DMS53 treated with DMSO at 0.1 percent for 48 hours (cell line): ENCODE data around the gene KLK5.
"Not testable (repeated sequence)": the region's sequence is repeated elsewhere in the genome, so short reads cannot be mapped to it uniquely, and the experiment has no call there.

Source experiments
- DNase-seq: peaks from one replicate; lab custom pipeline; 2025; ENCODE audit not compliant: unreplicated experiment; lab: John Stamatoyannopoulos, UW

The KLK5 gene, protein sequence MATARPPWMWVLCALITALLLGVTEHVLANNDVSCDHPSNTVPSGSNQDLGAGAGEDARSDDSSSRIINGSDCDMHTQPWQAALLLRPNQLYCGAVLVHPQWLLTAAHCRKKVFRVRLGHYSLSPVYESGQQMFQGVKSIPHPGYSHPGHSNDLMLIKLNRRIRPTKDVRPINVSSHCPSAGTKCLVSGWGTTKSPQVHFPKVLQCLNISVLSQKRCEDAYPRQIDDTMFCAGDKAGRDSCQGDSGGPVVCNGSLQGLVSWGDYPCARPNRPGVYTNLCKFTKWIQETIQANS

DNA sequence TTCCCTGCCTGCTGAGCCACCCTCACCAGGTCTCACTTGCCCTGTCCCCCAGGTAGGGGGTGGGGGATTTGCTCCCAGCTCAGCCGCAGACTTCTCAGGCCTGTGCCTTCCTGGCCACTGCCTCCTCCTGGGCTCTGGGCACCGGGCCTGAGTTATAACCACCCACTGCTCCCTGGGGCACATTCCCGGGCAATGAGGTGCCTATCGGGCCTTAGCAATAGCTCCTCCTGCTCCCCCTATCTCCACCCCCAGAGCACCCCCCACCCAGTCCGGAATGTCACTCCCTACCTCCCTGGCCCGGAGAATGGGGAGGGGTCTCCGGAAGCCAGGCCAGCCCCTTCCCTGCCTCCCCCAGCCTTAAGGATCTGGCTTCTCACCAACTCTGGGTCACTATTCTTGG lies at the start of gene KLK5:
Gene KLK5, minus strand, starts transcription at position 129 of the 400 bp plus-strand sequence. CDS start 381 bp downstream, outside the sequence.
- no peak for DNase-seq

DNA sequence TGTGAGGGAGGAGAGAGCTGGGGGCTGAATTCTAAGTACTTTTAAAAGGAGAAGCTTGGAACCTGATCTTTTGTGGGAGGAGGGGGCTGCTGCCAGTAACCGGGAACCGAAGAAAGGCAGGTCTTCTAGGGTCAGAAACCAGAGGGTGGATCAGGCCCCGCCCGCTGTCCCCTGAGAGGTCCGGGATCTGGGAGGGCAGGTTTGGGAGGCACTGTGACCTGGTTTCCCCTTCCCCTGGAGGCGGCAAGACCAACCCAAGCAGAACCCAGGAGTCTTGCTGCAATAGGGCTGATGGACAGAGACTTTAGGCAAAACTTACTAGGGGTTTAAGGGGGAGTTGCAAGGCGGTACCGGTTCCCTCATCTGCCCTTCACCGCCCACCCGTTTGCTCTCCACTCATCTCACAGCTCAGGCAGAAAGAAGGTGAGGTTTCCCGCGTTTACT lies 49.3 kb upstream of the KLK5 start:
- DNase-seq, result no peak

DNA sequence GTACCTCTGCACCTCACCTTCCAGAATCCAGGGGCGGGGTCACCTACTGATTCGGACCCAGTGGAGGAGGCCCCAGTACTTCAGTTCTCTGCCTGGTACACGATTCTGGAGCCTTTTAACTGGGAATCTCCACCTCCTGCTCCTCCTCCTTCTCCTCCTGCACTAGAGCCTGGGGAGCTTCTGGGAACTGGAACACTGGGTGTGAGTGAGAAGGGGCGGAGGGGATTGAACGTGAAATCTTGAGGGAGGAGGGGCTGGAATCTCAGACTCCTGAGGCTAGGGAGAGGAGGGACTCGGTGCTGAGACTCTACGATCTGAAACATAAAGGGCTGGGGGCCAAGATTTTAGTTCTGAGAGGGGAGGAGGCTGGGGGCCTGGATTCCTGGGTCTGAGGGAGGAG lies 48.7 kb upstream of the KLK5 start, which contains the start of gene KLK8:
Gene KLK8, minus strand, starts transcription at position 90 of the 400 bp plus-strand sequence. CDS start 437 bp downstream, outside the sequence.
- no peak for DNase-seq

DNA sequence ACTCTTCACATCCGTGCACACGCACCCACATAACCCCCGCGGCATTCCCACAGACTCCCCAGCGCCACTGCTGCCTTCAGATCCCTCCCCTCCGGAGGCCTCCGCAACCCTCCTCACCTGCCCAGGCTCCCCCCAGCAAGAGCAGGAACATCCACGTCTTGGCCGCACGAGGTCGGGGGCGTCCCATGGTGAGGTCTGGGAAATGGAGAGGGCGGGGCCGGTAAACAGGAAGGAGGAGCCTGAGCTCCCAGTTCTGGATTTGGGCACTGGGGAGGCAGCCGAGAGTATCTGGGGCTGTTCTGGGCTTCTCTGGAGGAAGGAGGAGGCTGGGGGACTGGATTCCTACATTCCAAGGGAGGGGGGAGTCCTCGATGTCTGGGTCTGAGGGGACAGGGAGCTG lies 48.1 kb upstream of the KLK5 start:
- DNase-seq, result no peak

DNA sequence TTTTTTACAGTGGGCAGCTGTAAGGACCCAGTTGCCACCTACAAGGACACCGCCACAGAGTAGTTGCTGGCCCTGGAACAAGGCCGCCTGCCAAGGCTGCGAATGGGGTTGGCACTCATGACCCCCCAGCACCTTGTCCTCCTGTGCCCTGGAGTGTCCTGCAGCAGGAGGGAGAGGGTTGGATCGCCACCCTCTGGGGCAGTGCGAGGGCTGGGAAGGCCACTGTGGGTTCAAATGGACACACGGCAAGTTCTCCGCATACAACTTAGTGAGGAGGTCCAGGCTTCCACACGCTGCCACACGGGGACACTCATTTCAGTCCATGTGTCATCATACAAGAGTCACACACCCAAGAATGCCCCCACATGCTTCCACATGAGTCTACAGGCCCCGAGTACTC lies 47.6 kb upstream of the KLK5 start:
- no peak for DNase-seq

DNA sequence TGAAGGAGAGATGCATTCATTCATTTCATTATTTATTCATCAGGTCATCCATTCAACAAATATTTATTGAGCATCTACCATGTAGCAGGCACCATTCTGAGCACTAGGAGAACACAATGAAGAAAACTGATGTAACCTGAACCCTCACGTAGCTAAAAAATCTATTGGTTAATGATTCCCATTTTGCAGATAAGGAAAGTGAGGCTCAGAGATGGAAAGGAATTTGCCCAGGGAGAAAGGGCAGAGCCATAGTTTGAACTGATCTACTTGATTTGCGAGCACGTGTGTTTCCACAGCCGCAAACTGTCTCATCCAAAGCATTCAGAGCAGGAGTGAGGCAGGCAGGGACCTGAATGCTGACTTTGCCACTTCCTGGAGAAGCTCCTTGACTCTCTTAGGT lies 45.8 kb upstream of the KLK5 start:
- DNase-seq, result no peak

DNA sequence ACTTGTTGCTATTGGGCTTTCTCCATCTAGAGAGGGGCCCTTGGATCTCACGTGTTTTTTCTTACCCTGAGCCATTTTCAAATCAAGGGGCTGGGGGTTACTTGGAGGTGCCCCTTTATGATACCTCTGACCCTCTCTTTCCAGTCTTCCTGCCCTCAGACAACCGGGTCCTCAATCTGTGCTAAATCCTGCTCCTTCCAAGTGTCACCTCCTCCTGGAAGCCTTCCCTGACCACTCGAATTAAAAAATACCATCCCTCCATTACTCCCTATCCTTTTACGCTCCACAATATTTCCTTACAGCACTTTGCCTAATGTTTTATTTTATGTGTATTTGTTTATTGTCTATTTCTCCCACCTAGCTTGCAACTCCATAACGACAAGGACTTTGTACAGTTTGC lies 45.2 kb upstream of the KLK5 start:
- no peak for DNase-seq

DNA sequence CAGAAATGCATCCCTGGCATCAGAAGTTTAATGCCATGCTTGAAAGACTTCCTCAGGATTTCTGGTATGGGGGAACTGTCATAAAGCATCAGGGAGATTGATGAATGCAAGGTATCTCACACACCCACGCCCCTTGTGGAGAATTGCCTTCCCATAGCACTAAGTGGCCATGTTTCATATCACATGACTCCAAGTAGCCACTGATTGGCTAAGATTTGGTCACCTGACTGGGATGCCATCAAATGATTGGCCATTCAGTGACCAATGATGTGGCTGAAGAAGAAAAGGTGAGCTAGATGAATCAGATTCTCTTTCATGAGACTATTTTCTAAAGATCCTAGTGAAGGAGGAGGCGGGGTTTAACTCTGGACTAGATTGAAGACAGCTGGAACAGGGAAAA lies 41.3 kb upstream of the KLK5 start:
- DNase-seq, result no peak

DNA sequence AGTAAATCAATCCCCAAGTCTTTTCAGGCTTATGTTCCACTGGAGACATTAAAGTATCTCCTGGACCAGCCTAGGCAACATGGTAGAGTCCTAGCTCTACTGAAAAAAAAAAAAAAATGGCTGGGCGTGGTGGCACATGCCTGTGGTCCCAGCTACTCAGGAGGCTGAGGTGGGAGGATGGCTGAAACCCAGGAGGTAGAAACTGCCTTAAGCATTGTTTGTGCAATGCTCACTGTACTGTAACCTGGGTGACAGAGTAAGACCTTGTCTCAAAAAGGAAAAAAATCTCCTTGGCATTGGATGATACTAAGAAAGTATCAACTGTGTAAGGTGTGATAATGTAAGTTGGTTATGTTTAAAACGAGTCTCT lies 39.8 kb upstream of the KLK5 start:
- no peak for DNase-seq

DNA sequence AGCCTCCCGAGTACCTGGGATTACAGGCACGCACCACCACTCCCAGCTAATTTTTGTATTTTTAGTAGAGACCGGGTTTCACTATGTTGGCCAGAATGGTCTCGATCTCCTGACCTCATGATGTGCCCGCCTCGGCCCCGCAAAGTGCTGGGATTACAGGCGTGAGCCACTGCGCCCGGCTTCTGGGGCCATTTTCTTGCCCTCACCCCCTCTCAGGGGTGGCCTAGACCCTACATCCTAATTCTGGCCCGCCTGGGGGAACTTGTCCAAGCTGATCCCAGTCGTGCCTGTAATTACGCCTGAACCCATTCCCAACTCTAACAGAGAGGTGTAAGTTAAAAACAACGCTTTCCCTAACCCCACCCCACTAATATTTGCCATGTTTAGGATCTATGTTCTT lies 31.6 kb upstream of the KLK5 start:
- DNase-seq, result not testable (repeated sequence)

DNA sequence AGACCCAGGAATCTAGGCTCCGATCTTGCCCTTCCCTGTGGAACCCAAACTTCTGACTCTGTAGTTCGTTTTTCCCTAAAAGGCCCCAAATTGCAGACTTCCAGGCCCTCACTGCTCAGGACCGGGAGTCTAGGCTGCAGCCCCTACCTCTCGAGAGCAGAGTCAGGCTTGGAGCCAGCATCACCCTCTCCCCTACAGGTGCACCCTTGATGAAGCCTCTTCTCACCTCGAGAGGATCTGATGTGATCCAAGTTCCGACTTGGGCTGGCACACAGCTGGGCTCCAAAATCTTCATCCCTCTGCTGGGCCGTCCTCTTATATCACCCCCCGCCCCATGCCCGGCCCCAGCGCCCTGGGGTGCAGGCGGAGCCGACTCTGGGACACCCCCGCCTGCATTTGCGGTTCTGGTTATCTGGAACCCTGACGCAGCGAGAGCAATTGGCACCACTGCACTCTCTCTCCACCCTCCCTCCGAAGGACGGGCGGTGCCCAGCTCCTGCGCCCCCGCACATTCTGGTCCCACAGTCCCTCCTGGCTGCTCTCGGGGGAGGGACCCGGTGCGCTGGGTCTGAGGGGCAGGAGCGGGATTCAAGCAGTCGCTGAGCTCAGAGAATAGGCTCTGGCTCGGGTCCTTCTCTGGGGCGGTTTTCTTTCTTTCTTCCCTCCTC lies 30.9 kb upstream of the KLK5 start, which contains the start of gene KLK7:
Gene KLK7, minus strand, starts transcription at position 293 of the 668 bp plus-strand sequence. CDS start 1,518 bp downstream, outside the sequence.
- no peak for DNase-seq

DNA sequence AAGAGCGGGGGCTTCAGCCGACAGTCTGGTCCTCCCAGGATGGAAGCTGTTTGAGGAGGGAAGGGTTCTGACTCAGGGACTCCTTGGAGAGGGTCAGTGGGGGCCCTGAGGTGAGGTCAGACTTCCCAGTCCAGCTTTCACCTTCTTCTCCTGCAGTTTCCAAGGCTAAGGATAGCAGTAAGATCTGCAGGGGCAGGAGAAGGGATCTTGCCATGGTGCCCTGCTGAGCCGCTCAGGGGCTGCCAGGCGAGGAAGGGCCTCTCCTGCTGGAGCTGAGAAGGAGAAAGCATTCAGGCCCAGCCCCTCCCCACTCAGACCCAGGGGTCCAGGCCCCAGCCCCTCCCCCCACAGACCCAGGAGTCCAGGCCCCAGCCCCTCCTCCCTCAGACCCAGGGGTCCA lies 29.3 kb upstream of the KLK5 start:
- DNase-seq, result no peak

DNA sequence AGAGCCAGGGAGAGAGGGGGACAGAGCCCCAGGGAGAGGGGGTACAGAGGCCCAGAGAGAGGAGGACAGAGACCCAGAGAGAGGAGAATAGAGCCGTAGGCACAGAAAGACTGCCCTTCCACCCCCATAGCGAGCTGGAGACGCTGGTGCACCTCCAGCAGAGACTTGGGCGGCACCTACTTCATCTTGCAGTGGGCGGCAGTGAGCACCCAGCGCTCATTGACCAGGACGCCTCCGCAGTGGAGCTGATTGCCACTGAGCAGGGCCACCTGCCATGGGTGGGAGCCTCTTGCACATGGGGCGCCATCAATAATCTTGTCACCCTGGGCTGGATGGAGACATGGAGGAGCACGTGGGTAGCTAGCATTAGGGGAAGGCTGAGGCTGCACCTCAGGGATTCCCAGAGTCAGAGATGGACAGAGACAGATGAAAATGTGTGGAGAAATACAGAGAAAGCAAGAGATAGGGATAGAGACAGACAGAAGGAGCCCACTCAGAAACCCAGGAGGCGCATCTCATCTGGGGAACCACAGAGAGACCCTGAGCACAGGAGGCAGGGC lies 28.8 kb upstream of the KLK5 start:
- DNase-seq, result no peak

DNA sequence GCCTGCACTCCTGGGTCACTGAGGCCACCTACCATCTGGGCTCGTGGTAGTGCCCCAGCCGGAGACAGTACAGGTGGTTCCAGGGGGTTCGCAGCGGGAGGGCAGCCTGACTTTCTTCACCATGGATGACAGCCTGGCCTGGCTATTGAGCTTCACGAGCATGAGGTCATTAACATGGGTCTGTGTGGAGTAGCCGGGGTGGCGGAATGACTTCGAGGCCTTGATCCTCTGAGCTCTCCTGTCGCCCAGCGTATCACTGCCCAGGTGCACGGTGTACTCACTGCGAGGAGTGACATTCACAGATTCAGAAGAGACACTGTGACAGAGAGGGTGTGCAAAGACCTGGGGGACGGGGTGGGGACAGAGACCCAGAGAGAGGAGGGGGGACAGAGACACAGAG lies 27.4 kb upstream of the KLK5 start:
- no peak for DNase-seq

DNA sequence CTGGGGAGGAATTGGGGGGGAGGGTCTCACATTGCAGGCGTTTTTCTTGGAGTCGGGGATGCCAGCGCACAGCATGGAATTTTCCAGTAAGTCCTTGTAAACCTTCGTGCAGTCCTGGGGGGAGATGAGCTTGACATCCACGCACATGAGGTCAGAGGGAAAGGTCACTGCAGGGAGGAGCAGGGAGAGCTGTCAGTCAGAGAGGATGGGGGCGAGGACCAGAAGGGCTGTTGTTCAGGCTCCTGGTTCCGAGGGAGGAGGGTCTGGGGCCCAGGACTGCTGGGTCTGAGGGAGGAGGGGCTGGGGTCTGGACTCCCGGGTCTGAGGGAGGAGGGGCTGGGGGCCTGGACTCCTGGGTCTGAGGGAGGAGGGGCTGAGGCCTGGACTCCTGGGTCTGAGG lies 26.9 kb upstream of the KLK5 start:
- no peak for DNase-seq

DNA sequence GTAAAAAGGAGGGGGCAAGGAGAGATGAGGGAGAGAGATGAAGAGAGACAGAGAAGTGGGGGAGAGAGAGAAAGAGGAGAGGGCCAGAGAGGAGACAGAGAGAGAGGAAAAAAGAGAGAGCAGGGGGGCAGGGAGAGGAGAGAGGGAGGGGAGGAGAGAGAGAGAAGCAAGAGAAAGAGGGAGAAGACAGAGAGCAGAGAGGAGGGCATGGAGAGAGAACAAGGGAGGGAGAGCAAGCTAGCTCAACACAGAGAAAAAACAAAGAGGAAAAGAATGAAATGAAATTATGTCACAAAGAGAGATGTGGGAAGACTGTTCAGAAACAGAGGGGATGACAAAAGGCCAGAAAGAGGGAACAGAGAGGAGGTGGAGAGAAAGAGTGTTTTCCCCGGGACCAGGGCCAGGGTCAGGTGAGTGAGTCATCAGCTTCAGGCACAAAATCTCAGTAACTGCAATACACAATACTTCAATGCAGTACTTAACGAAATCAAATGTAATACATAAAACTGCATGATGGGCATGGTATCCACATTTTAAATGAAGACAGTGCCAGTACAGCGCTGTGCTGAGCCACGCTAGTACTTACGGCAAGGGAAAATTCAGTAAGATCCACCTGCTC lies 26.0 kb upstream of the KLK5 start:
- no peak for DNase-seq

DNA sequence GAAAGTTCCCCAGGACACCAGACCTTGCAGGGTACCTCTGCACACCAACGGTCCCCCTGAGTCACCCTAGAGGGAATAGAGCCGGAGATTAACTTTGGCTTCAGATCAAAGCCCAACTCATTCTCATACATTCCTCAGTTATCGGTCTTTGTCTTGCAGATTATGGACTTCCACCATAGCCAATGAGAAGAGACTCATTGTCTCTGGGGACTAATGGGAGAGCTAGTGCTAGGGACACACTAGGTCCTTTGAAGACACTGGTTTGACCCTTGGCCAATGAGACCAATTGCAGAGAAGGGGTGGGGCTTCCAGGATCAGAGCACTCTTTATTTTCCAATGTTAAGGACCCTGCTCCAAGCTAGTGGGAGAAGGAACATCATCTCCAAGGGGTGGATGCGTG lies 24.8 kb upstream of the KLK5 start:
- DNase-seq, result no peak

DNA sequence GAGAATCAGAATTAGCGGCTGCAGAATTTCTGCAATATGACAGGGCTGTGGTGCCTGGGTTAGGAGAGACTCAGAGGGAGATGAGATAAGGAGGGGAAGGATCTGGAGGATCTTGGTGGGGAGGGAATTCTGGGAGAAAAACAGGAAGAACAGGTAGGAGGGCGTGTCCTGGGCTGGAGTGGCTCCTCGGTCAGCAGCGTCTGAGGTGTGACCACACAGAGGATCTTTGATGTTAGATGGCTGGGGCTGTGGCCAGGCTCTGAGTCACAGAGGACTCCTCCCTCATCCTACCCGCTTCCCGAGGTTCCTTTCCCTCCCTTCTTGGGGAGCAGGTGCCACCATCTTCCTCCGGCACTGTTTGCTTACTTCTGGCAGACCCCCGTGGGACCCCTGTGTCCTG lies 22.9 kb upstream of the KLK5 start:
- peak; percentile 11 for DNase-seq

DNA sequence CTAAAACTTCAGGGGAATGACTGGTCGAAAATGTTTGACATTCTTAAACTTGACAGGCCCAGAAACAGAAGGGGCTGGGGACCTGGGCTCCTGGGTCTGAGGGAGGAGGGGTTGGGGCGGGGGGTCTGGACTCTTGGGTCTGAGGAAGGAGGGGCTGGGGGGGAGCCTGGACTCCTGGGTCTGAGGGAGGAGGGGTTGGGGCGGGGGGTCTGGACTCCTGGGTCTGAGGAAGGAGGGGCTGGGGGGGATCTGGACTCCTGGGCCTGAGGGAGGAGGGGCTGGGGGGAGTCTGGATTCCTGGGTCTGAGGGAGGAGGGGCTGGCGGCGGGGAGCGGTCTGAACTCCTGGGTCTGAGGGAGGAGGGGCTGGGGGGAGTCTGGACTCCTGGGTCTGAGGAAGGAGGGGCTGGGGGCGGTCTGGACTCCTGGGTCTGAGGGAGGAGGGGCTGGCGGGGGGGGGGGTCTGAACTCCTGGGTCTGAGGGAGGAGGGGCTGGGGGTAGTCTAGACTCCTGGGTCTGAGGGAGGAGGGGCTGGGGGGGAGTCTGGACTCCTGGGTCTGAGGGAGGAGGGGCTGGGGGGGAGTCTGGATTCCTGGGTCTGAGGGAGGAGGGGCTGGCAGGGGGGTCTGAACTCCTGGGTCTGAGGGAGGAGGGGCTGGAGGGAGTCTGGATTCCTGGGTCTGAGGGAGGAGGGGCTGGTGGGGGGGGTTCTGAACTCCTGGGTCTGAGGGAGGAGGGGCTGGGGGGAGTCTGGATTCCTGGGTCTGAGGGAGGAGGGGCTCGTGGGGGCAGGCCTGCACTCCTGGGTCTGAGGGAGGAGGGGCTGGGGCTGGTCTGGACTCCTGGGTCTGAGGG lies 22.1 kb upstream of the KLK5 start:
- no peak for DNase-seq

DNA sequence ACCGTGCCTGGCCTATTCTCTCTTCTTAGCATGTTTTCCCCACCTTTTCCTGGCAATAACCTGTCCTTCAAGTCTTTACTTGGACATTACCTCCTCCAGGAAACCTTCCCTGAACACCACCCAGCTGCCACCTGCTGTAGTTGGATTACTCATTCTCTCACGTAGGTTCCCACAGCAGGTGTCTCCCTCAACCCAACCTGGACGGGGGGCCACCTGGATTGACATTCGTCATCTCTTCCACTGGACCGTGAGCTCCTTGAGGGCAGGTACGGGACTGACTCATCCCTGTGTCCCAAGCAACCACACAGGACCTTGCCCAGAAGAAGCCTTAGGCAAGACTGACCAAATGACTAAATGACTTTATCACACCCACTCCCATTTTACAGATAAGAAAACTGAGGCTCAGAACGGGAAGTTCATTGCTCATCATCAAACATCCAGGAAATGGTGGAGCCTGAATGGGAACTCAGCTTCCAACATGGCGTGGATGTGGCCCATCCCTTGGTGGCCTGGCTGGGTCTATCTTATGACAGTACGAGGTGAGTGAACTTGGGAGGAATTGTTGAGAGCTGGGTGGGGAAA lies 20.0 kb upstream of the KLK5 start:
- DNase-seq, result no peak

DNA sequence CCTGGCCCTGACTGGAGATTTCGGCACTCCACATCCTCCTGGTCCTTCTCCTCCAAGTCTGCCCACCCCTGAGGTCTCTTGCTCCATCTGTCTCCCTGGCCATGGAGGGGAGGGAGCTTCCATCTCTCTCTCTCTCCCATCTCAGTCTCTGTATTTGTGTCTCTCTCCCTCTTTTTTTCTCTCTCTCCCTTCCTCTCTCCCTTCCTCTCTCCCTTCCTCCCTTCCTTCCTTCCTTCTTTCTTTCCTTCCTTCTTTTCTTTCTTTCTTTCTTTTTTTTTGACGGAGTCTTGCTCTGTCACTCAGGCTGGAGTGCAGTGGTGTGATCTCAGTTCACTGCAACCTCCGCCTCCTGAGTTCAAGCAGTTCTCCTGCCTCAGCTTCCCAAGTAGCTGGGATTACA lies 17.0 kb upstream of the KLK5 start:
- DNase-seq, result not testable (repeated sequence)
